Posterior vena cava (tissue), 2 donors: ENCODE data around the gene VSIG10L2. TPM values are rescaled to one million over a fixed set of nuclear protein-coding genes. Genes with fewer than 3 reads are reported as not detected.
"Not testable (repeated sequence)": the region's sequence is repeated elsewhere in the genome, so short reads cannot be mapped to it uniquely, and the experiment has no call there.

ENCODE experiments used
- DNase-seq: peaks from one replicate; pipeline ENCODE4 v3.0.0-alpha.2; 2020; ENCODE audit warnings: low spot score
- intact Hi-C, 2 donors: fragments of 100-400 bp; cut with DNase I; formaldehyde crosslinking; loops; one replicate each; pipeline versions ENCODE4 v1.14.1 to v1.14.2; 2022 to 2023
- total RNA-seq, 2 donors: library from RNA; stranded (reverse); fragmentation: NEBNext Ultra II Directional; extraction: Animal tissue kit (Norgen Biotek cat#: 25700); gene quantifications; one replicate each; pipeline ENCODE4 v1.2.1, GENCODE V29; 2021
- donor health status: DM: yes; HTN: yes; CAD: no.
- donor health status: DM: yes; HTN: yes; CAD: no.

The VSIG10L2 gene
- total RNA-seq, 2 donors from 2014 or later = 0.14 TPM; not detected in 1

DNA sequence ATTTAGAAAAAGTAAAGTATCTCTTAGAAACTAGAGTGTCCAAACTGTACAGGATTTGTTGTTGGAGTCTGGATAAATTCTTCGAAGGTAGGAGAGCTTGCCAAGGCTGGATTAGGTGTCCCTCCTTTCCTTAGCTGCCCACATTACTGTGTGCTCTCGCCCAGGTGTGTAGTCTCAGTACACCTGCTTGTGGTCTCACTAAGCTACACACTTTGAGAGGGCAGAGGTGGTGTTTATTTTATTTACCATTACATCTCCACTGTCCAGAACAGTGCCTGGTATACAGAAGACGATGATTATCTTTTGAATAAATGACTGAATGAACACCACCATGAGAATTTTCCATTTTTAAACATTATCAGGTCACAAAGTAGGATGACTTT is 36.5 kb downstream of the VSIG10L2 start:
- intact Hi-C loops = no loop called here
- no peak for DNase-seq

DNA sequence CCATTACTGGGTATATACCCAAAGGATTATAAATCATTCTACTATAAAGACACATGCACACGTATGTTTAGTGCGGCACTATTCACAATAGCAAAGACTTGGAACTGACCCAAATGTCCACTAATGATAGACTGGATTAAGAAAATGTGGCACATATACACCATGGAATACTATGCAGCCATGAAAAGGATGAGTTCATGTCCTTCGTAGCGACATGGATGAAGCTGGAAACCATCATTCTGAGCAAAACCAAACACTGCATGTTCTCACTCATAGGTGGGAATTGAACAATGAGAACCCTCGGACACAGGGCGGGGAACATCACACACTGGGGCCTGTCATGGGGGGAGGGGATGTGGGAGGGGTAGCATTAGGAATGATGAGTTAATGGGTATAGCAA is 40.1 kb downstream of the VSIG10L2 start:
- intact Hi-C loops, DNase-seq: not testable (repeated sequence)

DNA sequence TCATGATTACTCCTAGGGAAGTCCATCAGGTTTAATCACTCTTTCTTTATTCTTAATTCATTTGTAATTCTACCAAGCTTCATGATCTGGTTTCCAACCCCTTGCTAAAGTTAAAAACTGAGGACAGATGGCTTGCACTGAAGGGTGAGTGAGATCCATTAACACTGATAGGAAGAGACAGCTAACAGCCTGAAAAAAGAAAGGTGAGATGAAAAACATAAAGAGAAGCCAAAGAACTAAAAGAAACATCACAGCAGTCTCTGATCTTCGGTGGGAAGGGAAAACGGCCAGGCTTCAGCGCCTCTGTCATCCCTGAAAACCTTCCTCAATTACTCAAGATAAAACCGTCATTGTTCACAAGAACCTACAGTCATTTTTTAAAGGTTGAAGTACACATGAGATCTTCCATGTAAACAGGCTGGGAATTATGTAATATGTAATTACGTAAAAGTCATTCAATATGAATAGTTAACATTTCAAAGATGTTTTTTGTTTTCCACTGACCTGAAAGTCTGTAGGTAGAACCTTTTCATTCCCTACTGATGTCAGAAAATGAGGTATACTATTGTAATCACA is 41.3 kb downstream of the VSIG10L2 start:
- no peak for DNase-seq
- intact Hi-C loops = no loop called here

DNA sequence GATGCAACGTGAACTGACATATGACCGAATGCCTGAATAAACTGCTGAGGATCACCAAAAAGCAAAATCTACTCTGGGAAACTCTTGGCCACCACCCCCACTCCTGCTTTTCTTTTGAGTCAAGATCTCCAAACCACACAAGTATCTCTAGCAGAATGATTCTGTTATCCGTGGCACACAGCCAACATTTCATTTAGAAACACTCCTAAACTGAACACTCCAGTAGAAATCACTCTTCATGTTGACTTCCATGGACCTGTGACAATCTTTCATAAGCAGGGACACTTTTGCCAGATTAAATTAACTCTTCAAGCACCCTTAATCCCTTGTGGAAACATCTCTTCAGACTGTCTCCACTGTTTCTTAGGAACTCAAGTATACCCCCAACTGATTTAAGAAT is 44.4 kb downstream of the VSIG10L2 start:
- no peak for DNase-seq
- intact Hi-C loops = no loop called here

DNA sequence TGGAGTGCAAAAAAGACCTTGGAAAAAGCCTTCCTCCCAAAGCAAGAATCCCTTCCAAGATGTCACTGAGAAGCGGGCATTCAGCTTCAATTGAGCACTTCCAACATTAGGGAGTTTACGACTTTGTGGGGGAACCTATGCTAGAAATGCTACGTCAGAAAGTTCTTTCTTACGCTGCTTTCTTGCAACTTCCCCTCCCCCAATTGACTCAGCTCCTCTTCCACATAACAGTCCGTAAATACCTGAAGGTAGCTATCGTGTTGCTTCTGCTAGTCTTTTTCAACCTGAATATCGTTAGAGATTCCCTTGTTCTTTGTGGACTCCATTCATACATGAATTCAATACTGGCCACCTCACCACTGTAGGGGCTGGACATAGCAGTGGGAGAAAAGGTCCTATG is 47.0 kb downstream of the VSIG10L2 start:
- intact Hi-C loops = no loop called here
- DNase-seq = no peak

DNA sequence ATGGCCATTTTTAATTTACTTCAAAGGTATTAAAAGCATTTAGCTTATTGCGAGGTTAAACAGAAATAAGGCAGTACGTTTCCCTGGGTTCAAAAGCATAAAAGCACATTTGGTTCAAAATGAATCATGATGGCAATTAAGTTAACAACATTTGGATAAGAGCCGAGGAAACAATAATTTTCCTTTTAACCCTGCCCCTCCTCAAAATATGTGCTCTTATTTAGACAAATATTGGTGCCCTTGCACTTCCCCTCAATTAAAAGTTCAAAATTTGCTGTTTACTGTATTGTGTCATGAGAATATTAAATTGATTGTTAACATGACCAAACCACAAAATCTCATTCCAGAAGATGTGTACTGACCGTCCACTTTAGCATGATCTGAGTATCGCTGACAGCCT is 48.7 kb downstream of the VSIG10L2 start:
- no peak for DNase-seq
- intact Hi-C loops = no loop called here

DNA sequence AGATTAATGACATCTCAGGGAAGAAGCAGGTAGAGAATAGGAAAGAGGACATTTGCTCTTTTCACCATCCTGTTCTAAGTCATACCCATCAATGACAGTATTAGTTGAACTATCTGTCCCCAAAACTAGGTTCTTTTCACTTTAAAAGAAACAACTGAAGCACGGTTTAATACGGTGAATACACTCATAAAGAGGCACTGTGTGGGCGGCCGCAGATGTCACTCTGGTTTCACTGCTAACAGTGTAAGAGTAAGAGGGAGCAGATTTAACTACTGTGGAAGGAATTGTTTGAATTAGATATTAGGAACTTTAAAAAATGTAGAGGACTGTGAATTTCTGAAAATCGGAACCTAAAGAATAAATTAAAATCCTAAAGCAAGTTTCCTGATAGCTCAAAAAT is 49.5 kb downstream of the VSIG10L2 start:
- DNase-seq = no peak
- intact Hi-C loops = no loop called here

DNA sequence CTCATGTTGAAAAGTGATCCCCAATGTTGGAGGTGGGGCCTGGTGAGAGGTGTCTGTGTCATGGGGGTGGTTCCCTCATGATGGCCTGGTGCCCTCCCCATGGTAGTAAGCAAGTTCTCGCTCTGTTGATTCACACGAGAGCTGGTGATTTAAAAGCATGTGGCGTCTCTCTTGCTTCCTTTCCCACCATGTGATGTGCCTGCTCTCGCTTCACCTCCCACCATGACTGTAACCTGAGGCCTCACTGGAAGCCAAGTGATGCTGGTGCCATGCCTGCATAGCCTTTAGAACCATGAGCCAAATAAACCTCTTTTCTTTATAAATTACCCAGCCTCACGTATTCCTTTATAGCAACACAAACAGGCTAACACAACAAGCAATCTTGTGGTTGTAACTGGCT is 52.4 kb downstream of the VSIG10L2 start:
- intact Hi-C loops = no loop called here

DNA sequence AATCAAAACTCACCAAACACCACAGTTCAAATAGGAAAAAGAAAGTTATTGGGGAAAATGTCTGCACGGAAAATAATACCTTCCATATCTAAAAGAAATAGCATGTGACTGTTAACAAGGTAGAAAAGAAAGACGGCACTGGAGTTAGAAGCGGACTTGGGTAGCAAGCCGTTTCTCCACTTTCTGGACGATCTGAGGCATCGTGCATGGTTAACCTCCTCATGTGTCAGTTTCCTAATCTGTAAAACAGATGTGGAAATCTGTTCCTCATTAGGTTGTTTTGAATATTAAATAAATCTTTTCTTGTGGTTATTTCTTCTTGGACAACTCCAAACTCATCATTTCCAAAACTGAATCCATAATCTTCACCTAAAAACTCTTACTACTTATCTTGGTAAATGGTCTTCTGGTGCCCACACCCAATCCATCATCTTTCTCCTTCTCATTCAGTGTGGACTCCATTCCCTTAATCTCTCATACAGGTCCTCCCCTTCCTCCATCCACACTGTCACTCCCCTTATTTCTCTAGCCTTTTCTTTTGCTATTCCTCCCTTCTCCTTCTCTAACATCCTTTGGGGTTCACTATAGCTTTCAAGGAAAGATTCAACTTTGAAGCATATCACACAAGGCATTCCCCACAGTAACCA is 53.5 kb downstream of the VSIG10L2 start:
- intact Hi-C loops = no loop called here
- no peak for DNase-seq

More for the DNA sequence above, 52.4 kb downstream of the VSIG10L2 start:
- no peak for DNase-seq

DNA sequence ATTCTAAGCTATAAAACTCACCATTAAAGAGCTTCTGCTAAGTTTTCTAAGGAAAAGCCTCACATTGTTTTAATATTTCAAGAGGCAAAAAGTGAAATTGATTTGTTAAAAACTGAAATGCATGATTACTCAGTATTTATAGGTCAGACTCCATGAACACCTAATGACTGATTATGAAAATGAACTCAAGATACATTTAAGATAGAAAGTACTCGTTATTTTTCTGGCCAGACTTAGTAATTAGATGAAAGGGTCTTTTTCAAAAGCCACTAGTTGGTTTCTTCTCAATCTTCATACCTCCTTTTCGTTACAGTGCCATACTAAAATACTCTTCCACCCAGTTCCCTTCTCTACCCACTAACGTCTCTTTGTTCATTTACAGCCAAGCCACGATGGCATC is 56.3 kb downstream of the VSIG10L2 start:
- intact Hi-C loops = no loop called here
- DNase-seq = no peak

Other genes starting within 250 kb of the VSIG10L2 start
- not detected for gene PATE1, start 199.8 kb upstream of the VSIG10L2 start, total RNA-seq
- under 1 TPM in 1 of 2 donors, not detected in 1; 0.79 TPM for gene PATE2, start 167.2 kb upstream of the VSIG10L2 start, total RNA-seq
- not detected for gene PATE3, start 157.9 kb upstream of the VSIG10L2 start, total RNA-seq
- gene PATE4, start 112.7 kb upstream of the VSIG10L2 start, total RNA-seq = not detected
- gene HYLS1, start 58.4 kb upstream of the VSIG10L2 start, total RNA-seq = 1 to 10 TPM; 3.7 to 5.0 TPM
- 1 to 10 TPM; 7.1 to 9.1 TPM for gene PUS3, start 42.8 kb upstream of the VSIG10L2 start, total RNA-seq
- not detected for gene DDX25, start 41.5 kb upstream of the VSIG10L2 start, total RNA-seq
- gene CDON, start 116.8 kb downstream of the VSIG10L2 start, total RNA-seq = 10 to 100 TPM; 11.2 to 31.3 TPM